ENCODE data around the gene F2.

DNA sequence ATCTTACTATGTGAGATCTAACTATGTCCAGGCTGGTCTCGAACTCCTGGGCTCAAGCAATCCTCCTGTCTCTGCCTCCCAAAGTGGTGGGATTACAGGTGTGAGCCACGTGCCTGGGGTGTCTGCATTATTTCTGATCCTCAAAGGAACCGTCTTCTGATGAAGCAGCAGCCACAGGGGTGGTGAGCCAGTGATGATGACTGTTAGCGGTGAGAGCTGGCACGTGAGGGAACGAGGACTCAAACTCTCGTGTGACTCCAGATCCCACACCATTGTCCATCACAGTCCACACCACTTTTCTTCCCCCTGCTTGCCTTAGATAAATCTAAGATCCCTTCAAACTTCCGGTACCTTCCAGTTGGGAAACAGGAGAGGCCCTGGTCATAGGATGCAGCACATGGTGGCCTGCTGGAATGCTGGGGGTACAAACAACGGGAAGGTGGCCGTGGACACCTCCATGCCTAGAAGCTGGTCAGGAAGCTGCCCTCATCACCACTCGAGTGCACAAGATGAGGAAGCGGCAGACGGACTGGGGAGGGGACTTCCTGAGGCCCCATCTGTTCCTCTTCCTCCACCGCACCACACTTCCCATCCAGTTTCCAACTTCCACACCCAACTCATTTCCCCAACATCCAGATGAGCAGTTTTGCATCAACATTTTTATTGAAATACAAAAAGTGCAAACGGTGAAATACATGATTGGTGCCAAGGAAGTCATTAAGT lies 42.4 kb upstream of the F2 start:
- TF ChIP-seq, protein P1, sequence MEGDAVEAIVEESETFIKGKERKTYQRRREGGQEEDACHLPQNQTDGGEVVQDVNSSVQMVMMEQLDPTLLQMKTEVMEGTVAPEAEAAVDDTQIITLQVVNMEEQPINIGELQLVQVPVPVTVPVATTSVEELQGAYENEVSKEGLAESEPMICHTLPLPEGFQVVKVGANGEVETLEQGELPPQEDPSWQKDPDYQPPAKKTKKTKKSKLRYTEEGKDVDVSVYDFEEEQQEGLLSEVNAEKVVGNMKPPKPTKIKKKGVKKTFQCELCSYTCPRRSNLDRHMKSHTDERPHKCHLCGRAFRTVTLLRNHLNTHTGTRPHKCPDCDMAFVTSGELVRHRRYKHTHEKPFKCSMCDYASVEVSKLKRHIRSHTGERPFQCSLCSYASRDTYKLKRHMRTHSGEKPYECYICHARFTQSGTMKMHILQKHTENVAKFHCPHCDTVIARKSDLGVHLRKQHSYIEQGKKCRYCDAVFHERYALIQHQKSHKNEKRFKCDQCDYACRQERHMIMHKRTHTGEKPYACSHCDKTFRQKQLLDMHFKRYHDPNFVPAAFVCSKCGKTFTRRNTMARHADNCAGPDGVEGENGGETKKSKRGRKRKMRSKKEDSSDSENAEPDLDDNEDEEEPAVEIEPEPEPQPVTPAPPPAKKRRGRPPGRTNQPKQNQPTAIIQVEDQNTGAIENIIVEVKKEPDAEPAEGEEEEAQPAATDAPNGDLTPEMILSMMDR (IDR thresholded peaks at IDR 0.05), result no peak
- no peak for TF ChIP-seq EZH2 (IDR thresholded peaks at IDR 0.05)
- no peak for TF ChIP-seq EZH2phosphoT487 (IDR thresholded peaks at IDR 0.05)

Measured in neural progenitor cell (in vitro differentiated cells).